SK-N-MC (cell line): Measurements from ENCODE around the gene SPATA31C2.
"Not testable (repeated sequence)": the region's sequence is repeated elsewhere in the genome, so short reads cannot be mapped to it uniquely, and the experiment has no call there.

Source experiments
- DNase-seq: peaks from one replicate; pipeline ENCODE4 v3.0.0-alpha.2; 2011; ENCODE audit warnings: low read depth, low spot score
- H3K27ac ChIP-seq: fragments of 200-600 bp; sonication (generic); 2 replicates; pipeline ENCODE4 v1.5.1; 2016; ENCODE audit warnings: mixed run types
- H3K36me3 ChIP-seq: fragments of 200-600 bp; sonication (generic); 2 replicates; pipeline ENCODE4 v1.6.1; 2017; ENCODE audit warnings: antibody characterized with exemption, low read length, mixed read lengths; ENCODE audit not compliant: insufficient read depth
- H3K4me3 ChIP-seq: fragments of 200-600 bp; sonication (generic); 2 replicates; pipeline ENCODE4 v1.5.1; 2016
- H3K9ac ChIP-seq: fragments of 200-600 bp; sonication (generic); 2 replicates; pipeline ENCODE4 v1.8.0; 2017; ENCODE audit warnings: mixed run types, mixed read lengths; ENCODE audit not compliant: insufficient read length
- H3K9me3 ChIP-seq: fragments of 200-600 bp; sonication (generic); 2 replicates; pipeline ENCODE4 v1.6.1; 2017; ENCODE audit warnings: low read depth, mild to moderate bottlenecking, antibody characterized with exemption, low read length, moderate library complexity, mixed read lengths
- EZH2 ChIP-seq: fragments of 200-600 bp; sonication (generic); IDR thresholded peaks from one replicate; pipeline ENCODE4 v1.6.1; 2017; ENCODE audit warnings: antibody characterized with exemption
- FOXP2 ChIP-seq: optimal IDR thresholded peaks from 2 replicates; pipeline ENCODE3; 2011; ENCODE audit warnings: mild to moderate bottlenecking, moderate library complexity; ENCODE audit not compliant: insufficient read depth; ENCODE audit errors: extremely low read length, control extremely low read depth
- POLR2AphosphoS5 ChIP-seq: IDR thresholded peaks from 2 replicates; pipeline ENCODE4 v1.6.1; 2012; ENCODE audit warnings: mild to moderate bottlenecking, low read depth, low read length, borderline replicate concordance

SPATA31C2 gene

GRCh38 chr9:88138375-88138774 is at the start of gene SPATA31C2:
TSS of gene SPATA31C2 (minus strand) at chr9:88138475. CDS start at chr9:88138446, 29 bp downstream.
- not testable (repeated sequence) for H3K9ac ChIP-seq, H3K36me3 ChIP-seq, DNase-seq, H3K4me3 ChIP-seq, H3K27ac ChIP-seq, H3K9me3 ChIP-seq

GRCh38 chr9:88187631-88188030 is 49.4 kb upstream of the SPATA31C2 start:
- TF ChIP-seq POLR2AphosphoS5 = no peak
- no peak for TF ChIP-seq EZH2
- TF ChIP-seq FOXP2 = no peak
- DNase-seq = no peak
- Histone ChIP-seq H3K9me3 (no peaks in the 10 kb centered on the region), H3K36me3 (no peaks in the 10 kb centered on the region), H3K4me3 (no peak overlapping the region), H3K9ac (no peak overlapping the region), H3K27ac (peak overlapping the region; percentile 85)

- no peak for DNase-seq
- Histone ChIP-seq H3K27ac (no peak overlapping the region), H3K9me3 (no peaks in the 10 kb centered on the region), H3K36me3 (no peaks in the 10 kb centered on the region), H3K4me3 (no peak overlapping the region), H3K9ac (no peak overlapping the region)
- no peak for TF ChIP-seq EZH2
- TF ChIP-seq POLR2AphosphoS5 = no peak
- TF ChIP-seq FOXP2 = no peak
Measured at GRCh38 chr9:88186495-88187110, 48.3 kb upstream of the SPATA31C2 start.

- no peak for DNase-seq
- Histone ChIP-seq H3K36me3 (no peaks in the 10 kb centered on the region), H3K9me3 (no peaks in the 10 kb centered on the region), H3K4me3 (no peak overlapping the region), H3K27ac (no peak overlapping the region), H3K9ac (no peak overlapping the region)
- no peak for TF ChIP-seq EZH2
Measured at GRCh38 chr9:88184976-88185375, 46.7 kb upstream of the SPATA31C2 start.

- Histone ChIP-seq H3K27ac (no peak overlapping the region), H3K4me3 (no peak overlapping the region), H3K9ac (no peak overlapping the region), H3K9me3 (no peaks in the 10 kb centered on the region), H3K36me3 (no peaks in the 10 kb centered on the region)
- no peak for TF ChIP-seq EZH2
- TF ChIP-seq POLR2AphosphoS5 = no peak
- TF ChIP-seq FOXP2 = no peak
- DNase-seq = no peak
Measured at GRCh38 chr9:88183798-88184495, 45.7 kb upstream of the SPATA31C2 start.

GRCh38 chr9:88182501-88182900 is 44.2 kb upstream of the SPATA31C2 start:
- Histone ChIP-seq H3K27ac (no peak overlapping the region), H3K4me3 (no peak overlapping the region), H3K9ac (no peak overlapping the region), H3K9me3 (no peaks in the 10 kb centered on the region), H3K36me3 (no peaks in the 10 kb centered on the region)
- TF ChIP-seq EZH2 = no peak
- TF ChIP-seq FOXP2 = no peak
- no peak for TF ChIP-seq POLR2AphosphoS5
- no peak for DNase-seq

- Histone ChIP-seq H3K27ac (no peak overlapping the region), H3K9me3 (no peaks in the 10 kb centered on the region), H3K36me3 (no peaks in the 10 kb centered on the region), H3K4me3 (no peak overlapping the region), H3K9ac (no peak overlapping the region)
- no peak for TF ChIP-seq FOXP2
- TF ChIP-seq POLR2AphosphoS5 = no peak
- no peak for DNase-seq
Measured at GRCh38 chr9:88180081-88180765, 41.9 kb upstream of the SPATA31C2 start.

- Histone ChIP-seq H3K27ac (no peak overlapping the region), H3K9me3 (no peaks in the 10 kb centered on the region), H3K36me3 (no peaks in the 10 kb centered on the region), H3K9ac (no peak overlapping the region), H3K4me3 (no peak overlapping the region)
- TF ChIP-seq EZH2 (no peak), POLR2AphosphoS5 (no peak), FOXP2 (no peak)
- DNase-seq = no peak
Measured at GRCh38 chr9:88179062-88179521, 40.8 kb upstream of the SPATA31C2 start.

- Histone ChIP-seq H3K9me3 (no peaks in the 10 kb centered on the region), H3K27ac (no peak overlapping the region)
Measured at GRCh38 chr9:88178641-88179040, 40.4 kb upstream of the SPATA31C2 start.

More at GRCh38 chr9:88178641-88179040, 40.4 kb upstream of the SPATA31C2 start:
- H3K4me3 ChIP-seq = no peak overlapping the region
- no peaks in the 10 kb centered on the region for H3K36me3 ChIP-seq
- no peak for TF ChIP-seq EZH2
- no peak for TF ChIP-seq POLR2AphosphoS5
- no peak for TF ChIP-seq FOXP2
- H3K9ac ChIP-seq = no peak overlapping the region
- DNase-seq = no peak
